NCI-H146 treated with DMSO at 0.1 percent for 48 hours (cell line): ENCODE results near the gene FMNL2.

Experiments
- DNase-seq: peaks from one replicate; lab custom pipeline; 2025; ENCODE audit not compliant: unreplicated experiment; lab: John Stamatoyannopoulos, UW

Gene FMNL2

GRCh38 chr2:152337511-152337903, 2.5 kb downstream of the FMNL2 start:
- no peak for DNase-seq

- DNase-seq = no peak
Observed at GRCh38 chr2:152339556-152340286, 4.7 kb downstream of the FMNL2 start.

GRCh38 chr2:152342259-152343046, 7.5 kb downstream of the FMNL2 start:
- DNase-seq = no peak

DNA sequence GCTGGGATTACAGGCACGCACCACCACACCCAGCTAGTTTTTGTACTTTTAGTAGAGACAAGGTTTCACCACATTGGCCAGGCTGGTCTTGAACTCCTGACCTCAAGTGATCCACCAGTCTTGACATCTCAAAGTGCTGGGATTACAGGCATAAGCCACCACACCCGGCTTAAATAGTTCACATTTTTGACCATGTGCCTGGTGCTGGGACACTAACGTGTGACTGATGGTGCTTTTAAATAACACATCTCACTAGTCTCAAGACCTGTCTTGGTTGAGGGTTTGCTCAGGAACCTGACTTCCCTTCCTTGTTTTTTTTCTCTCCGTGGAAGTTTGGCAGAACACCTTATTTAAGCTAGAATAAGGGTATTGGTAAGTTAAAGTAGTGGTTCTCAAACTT, 8.5 kb downstream of the FMNL2 start:
- DNase-seq = no peak

DNA sequence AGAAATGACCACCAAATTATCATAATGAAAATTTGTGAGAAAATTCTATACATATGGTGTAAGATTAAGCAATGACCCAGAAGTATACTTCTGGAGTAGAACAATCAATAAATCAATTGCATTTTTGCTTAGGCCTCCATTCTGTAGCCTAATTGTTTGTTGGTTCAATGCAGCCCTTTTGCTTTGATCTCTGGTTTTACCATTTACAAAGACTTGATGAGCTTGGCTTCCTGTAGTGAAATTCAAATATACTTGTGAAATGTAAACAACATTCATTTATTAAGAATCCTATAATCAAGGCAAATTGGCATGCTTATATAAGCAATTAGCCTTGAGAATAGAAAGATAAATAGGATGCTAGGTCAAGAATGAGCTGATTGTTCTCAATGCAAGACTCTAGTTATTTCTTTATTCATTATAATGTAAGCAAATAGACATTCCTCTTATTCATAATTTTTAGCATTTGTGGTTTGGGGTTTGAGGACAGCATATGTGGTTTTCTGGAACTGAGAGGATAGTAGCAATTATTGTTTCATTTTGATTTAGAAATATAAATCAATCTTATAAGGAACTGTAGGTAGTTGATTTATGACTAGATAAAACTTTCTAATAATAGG, 9.7 kb downstream of the FMNL2 start:
- peak; percentile 36 for DNase-seq

GRCh38 chr2:152347076-152347475, 12.1 kb downstream of the FMNL2 start:
- no peak for DNase-seq

- no peak for DNase-seq
Observed at GRCh38 chr2:152348388-152348787, 13.4 kb downstream of the FMNL2 start.

DNA sequence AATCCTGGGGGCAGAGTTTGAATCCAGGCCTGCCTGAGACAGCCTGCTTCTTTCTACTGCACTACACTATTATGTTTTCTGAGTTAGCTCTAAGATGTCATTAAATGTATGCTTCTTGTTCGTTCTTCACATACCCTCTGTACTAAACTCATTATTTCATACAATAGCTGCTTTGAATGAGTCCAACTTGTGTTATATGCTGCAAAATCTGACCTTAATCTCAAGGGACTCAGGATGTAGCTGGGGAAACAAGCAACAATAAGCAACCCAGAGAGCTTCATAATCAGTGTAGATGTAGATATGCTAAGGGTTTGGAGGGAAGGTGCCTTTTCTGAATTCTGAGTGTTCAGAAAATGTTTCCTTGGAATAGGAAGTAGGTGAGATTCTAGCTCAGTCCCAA, 14.4 kb downstream of the FMNL2 start:
- no peak for DNase-seq

- DNase-seq = no peak
Observed at GRCh38 chr2:152350155-152350679, 15.2 kb downstream of the FMNL2 start.

DNA sequence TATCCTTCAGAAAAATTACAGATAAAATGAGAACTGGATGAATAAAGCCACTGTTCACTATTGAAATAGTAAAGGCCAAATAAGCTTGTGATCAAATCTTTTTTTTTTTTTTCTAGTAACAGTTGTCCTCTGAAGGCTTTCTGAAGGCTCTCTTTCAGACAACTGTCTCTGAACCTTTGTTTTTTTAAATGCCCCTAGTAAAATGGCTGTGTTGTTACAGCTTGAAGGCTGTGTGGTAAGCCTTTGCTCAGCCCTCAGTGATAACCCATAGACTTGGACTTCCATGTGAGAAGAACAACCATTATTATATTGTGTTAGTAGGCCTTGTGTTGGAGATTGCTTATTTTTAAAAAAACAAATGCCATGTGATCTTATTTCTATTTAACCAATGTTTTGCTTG, 17.6 kb downstream of the FMNL2 start:
- DNase-seq = no peak

GRCh38 chr2:152353364-152353763, 18.4 kb downstream of the FMNL2 start:
- DNase-seq = no peak

- no peak for DNase-seq
Observed at GRCh38 chr2:152354069-152354755, 19.2 kb downstream of the FMNL2 start.

- no peak for DNase-seq
Observed at GRCh38 chr2:152354909-152355308, 19.9 kb downstream of the FMNL2 start.

DNA sequence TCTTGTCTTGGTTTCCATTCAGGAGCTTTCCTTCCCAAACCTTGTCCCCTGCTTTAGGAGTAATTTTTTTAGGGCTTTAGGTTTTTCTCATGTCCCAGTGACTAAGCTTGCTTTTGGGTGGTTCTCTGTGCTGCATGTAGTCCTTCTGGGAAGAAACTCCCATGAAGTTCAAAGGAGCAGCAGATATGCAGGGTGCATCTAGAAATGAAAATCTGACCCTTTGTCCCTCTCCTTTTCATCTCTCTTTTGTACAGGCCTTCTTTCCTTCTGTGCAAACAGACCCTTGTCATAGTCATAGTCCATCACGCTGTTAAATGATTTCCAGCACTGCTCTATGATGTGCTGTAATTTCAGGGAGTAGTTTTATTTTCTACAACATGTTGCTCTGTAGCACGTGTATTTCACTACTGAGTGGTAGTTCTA, 20.4 kb downstream of the FMNL2 start:
- DNase-seq = no peak

- DNase-seq = no peak
Observed at GRCh38 chr2:152359573-152360363, 24.8 kb downstream of the FMNL2 start.

DNA sequence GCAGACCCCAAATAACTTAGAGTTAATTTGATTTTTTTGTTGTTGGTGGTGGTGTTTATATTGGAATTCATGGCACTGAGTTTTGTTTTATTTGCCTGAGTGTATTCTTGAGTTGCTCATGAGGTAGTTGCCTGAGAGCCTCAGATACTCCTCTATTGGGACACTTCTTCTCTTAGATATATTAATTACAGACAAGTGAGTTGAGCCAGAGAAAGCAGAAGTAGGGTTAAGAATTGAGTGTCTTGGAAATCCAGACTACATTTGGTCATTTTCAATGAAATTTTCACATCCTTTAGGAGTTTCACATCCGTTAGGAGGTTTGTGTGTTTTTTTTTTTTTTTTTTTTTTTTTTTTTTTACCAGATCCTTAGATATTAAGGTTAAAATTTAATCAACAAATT, 29.0 kb downstream of the FMNL2 start:
- DNase-seq = no peak

DNA sequence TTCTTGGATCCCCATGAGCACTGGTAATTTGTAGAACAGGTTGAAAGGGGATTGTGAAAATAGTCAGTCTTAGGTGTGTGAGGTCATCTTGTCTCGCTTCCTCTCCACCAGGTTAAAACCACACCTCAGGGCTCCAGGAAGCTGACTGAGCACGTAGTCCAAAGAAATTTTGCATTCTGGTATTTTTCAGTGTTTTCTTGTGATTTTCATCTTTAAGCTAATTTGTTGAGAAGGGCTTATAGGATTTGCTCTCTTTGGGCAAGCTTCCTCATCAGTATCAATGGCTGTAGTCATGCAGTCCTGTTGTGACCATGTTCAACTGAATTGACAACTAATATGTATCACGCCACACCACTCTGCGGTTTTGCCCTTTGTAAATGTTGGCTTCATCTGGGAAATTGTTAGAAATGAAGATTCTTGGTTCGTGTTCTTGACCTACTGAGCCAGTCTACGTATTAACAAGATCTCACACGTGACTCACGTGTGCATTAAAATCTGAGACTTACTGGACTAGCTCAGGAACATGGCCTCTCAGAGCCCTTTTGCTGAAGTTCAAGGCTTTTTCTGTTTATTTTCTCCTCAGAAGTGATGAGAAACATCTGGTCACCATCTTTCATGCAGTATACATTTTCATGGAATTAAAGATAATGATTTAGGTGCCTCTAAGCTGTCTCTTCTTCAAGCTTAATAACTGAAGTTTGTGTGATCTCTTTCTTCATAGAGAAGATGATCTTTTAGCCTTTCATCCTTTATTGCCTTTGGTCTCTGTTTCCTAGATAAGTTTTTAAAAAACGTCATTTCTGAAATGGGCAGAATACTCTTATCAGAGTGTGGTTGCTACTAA, 32.8 kb downstream of the FMNL2 start:
- DNase-seq = no peak

DNA sequence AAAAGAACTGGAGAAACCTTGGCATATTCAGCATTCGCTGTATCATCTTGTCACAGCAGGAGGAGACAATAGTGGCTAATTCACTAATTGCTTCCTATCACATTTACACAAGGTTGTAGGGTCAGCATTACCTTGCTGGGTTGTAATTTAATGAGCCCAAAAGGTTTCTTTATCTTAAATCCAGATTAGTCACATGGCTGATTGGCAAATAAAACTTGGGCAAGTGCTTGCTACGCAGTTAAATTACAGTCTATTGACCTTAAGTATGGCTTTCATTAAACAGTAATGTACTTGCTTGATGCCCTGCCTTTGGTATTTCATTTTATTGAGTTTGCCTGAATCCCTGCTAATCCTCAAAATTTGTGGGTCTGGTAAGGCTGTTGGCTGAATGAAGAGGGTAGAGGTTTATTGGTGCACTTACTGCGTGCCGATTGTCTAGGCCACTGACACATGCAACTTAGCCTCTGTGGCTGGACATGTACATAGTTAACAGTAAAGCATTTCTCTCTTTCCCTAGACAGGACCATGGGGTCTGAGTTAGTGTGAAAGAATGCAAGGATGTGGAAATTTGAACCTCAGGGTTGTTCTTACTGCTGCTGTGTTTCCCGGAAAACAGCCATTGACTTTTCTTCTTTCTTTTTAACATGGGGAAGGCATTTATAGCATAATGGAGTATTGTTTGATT, 34.3 kb downstream of the FMNL2 start:
- no peak for DNase-seq

DNA sequence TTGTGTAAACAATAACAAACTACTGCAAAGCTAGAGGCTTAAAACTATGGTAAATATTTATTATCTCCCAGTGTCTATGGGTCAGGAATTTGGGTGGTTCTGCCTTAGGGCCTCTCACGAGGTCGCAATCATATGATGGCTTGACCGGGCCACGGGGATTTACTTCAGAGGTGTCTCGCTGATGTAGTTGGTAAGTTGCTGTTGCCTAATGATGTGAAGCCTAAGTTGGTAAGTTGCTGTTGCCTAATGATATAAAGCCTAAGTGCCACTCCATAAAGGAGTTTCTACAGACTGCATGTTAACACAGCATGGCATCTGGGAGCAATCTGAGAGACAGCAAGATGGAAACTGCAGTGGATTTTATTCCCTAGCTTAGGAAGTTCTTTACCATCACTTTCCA, 35.8 kb downstream of the FMNL2 start:
- DNase-seq = no peak
